NT2/D1 (cell line): ENCODE measurements around the gene CDA.
"Not testable (repeated sequence)": the region's sequence is repeated elsewhere in the genome, so short reads cannot be mapped to it uniquely, and the experiment has no call there.

ENCODE experiments used
- DNase-seq: peaks from one replicate; pipeline ENCODE4 v3.0.0-alpha.2; 2011; ENCODE audit warnings: low read depth, low spot score
- H3K27me3 ChIP-seq: 2 replicates; pipeline ENCODE4 v1.6.0; 2011; ENCODE audit warnings: mild to moderate bottlenecking; ENCODE audit not compliant: insufficient read length, insufficient read depth
- H3K36me3 ChIP-seq: 2 replicates; pipeline ENCODE4 v1.6.1; 2011; ENCODE audit warnings: mild to moderate bottlenecking, low read length, mixed read lengths; ENCODE audit not compliant: insufficient read depth, insufficient read length
- H3K4me1 ChIP-seq: 2 replicates; pipeline ENCODE4 v1.5.1; 2011; ENCODE audit not compliant: insufficient read depth, insufficient read length
- H3K4me3 ChIP-seq: 2 replicates; pipeline ENCODE4 v1.5.1; 2011; ENCODE audit warnings: low read depth; ENCODE audit not compliant: insufficient read length
- H3K9ac ChIP-seq: 2 replicates; pipeline ENCODE4 v1.6.0; 2011; ENCODE audit warnings: low read depth; ENCODE audit not compliant: insufficient read length
- H3K9me3 ChIP-seq: 2 replicates; pipeline ENCODE4 v1.5.1; 2011; ENCODE audit warnings: mild to moderate bottlenecking, low read length; ENCODE audit not compliant: insufficient read depth
- SUZ12 ChIP-seq: IDR thresholded peaks from 2 replicates; pipeline ENCODE4 v1.6.1; 2011; ENCODE audit not compliant: insufficient read length, insufficient read depth; ENCODE audit errors: extremely low read depth
- YY1 ChIP-seq: IDR thresholded peaks from 2 replicates; pipeline ENCODE4 v1.6.1; 2011; ENCODE audit not compliant: insufficient read length, insufficient read depth
- ZNF274 ChIP-seq: IDR thresholded peaks from 2 replicates; pipeline ENCODE4 v1.6.1; 2011; ENCODE audit warnings: mild to moderate bottlenecking, low read depth, low read length

CDA gene

DNA sequence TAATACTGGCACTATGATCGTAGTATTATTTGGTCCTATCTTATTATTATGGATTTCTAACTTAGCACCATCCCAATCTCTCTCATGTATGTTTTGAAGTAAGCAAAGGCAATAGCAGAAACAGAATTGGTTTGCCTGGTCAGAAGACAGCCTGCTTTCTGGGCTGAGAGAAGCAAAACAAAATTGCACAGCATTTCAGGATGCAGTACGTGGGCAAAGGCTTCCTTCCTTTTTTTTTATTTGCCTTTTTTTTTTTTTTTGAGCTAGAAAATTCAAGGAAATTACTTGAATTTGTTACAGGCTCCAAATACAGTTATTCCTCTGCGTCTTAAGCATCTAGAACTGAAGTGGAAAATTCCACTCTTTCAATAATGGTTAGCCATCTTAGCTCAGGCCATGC, 8.8 kb downstream of the CDA start:
- H3K36me3 ChIP-seq = no peaks in the 10 kb centered on the region
- no peaks in the 10 kb centered on the region for H3K9me3 ChIP-seq
- H3K27me3 ChIP-seq = no peaks in the 10 kb centered on the region
- H3K4me3 ChIP-seq = no peak overlapping the region
- no peak for TF ChIP-seq ZNF274
- TF ChIP-seq YY1 = no peak
- TF ChIP-seq SUZ12 = no peak
- no peak overlapping the region for H3K9ac ChIP-seq
- H3K4me1 ChIP-seq = no peaks in the 10 kb centered on the region
- DNase-seq = no peak

DNA sequence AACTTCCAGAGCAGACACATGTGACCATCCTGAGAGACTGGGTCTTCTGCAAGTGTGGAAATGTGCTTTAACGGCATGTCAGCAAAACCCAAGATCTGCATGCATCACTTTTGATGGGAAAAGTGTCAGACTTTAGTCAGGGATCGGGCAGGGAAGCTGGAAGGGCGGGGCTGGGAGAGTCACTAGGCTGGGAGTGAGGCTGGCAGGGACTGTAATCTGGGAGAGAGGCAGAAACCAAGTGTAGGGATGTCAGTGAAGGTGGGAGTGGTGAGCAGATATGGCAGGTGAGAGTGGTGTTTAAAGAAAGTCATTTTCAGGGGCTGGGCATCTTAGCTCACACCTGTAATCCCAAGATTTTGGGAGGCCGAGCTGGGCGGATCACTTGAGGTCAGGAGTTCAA, 11.3 kb downstream of the CDA start:
- Histone ChIP-seq H3K4me3 (no peak overlapping the region), H3K27me3 (no peaks in the 10 kb centered on the region), H3K36me3 (no peaks in the 10 kb centered on the region), H3K9me3 (0 out of 2 replicates have a peak, but pooled peaks cover 9% of the 10 kb centered on the region), H3K4me1 (no peaks in the 10 kb centered on the region), H3K9ac (no peak overlapping the region)
- no peak for TF ChIP-seq ZNF274
- DNase-seq = no peak

DNA sequence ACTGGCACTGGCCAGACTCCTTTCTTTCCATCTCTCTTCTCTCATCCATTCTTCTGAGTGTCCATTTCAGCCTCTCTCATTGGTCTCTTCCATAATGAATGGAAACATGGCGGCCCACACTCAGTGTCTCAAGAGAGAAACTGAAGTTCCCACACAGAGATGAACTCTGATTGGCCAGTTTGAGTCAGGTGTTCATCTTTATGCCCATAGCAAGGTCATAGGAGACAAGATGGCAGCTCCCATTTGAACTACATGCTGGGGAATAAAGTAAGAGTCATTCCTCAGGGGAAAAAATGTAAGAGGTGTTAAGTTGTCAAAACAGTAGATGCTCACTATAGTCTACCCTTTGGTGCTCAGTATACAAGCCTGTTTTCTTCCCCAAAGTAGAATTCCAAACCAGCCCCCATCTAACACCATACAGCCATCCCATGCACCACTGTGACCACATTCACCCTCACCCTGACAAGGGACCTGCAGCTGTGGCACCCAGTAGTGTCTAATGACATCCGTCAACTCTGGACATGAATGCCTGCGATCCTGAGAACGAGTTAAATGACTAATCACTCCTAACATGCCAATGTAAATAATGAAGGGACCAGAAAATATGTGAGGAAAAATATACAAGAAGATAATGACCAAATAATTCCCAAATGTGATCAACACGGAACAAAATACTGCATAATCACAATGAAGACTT, 12.4 kb downstream of the CDA start:
- Histone ChIP-seq H3K9me3 (0 out of 2 replicates have a peak, but pooled peaks cover 9% of the 10 kb centered on the region), H3K4me3 (no peak overlapping the region), H3K27me3 (no peaks in the 10 kb centered on the region), H3K4me1 (no peaks in the 10 kb centered on the region), H3K36me3 (no peaks in the 10 kb centered on the region), H3K9ac (no peak overlapping the region)
- no peak for DNase-seq
- TF ChIP-seq ZNF274 (no peak), SUZ12 (no peak), YY1 (no peak)

DNA sequence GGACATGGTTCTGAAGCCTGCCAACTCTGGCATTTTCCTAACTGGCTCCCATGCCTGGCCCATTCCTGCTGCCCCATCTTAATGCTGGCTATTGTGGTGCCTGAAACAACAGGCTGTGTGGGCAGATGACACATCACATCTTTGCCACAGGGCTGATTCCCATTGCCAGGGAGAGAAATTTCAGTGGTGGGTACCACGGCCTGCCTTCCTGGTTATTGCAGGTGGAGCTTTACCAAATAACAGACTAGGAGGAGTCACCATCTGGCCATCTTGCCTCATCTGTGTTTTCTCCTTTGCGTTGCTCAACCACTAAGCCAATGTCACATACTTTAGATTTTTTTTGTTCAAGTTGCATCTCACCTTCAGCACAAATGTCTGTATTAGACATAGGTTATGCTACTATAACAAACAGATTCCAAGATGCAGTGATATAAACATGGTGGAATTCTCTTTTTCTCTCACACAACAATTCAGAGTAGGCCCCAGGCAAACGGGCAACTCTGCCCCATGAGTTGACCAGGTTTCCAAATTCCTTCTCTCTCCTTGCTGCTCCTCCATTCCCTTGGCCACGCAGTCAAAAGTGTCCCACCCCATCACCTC, 14.1 kb downstream of the CDA start:
- Histone ChIP-seq H3K4me1 (no peaks in the 10 kb centered on the region), H3K27me3 (no peaks in the 10 kb centered on the region), H3K9ac (no peak overlapping the region), H3K9me3 (0 out of 2 replicates have a peak, but pooled peaks cover 9% of the 10 kb centered on the region), H3K4me3 (no peak overlapping the region), H3K36me3 (no peaks in the 10 kb centered on the region)
- TF ChIP-seq ZNF274 (no peak), YY1 (no peak), SUZ12 (no peak)
- DNase-seq = no peak

DNA sequence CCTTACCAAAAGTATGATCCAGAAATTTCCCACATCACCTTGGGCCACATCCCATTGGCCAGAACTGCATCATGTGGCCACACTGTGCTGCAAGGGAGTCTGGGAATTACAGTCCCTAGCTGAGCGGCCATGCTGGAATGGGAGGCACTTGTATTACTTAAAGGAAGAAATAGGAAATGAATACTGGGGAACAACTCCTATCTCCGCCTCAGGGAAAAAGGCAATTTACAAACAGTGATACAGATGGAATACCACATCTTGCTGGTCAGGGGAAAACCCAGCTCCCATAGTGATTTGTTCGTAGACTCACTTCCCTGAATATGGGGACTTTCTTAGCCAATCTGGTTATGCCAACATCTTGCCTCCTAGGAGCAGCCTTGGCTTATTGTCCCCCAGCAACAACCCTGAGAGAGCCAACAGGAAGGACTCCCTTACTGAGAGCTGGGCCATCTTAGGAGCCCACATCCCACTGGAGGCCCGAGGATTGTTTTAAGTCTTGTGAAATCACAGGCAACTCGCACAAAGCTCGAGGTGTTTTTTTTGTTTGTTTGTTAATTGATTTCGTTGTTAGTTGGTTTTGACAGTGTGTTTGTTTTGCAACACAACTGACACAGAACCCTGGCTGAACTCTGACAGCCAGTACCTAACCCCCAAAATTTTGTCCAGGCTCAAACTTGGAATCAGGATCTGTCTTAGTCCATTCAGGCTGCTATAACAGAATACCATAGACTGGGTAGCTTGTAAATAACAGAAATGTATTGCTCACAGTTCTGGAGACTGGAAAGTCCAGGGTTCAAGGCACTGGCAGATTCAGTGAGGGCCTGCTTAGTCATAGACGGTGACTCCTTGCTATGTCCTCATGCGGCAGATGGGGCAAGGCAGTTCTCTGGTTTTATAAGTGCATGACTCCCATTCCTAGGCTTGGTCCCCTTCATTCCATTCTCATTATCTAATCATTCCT, 14.9 kb downstream of the CDA start:
- H3K4me1 ChIP-seq = no peaks in the 10 kb centered on the region
- no peak overlapping the region for H3K9ac ChIP-seq

DNA sequence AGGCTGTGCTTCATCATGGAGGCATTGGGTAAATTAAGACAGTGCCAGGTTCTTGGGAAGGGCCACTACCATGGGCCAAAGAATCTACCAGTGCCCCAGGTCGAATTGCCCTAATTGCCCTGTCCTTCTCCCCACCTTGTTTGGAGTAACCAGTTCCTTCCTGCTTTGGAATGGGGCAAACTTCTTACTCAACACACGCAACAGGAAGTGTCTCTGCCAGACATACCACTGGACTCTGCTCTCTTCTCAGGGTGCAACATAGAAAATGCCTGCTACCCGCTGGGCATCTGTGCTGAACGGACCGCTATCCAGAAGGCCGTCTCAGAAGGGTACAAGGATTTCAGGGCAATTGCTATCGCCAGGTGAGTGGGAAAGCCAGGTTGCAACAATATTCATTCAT, 15.8 kb downstream of the CDA start:
- no peak overlapping the region for H3K9ac ChIP-seq
- TF ChIP-seq ZNF274 (no peak), YY1 (no peak), SUZ12 (no peak)
- DNase-seq = no peak

More for the DNA sequence above, 14.9 kb downstream of the CDA start:
- Histone ChIP-seq H3K27me3 (no peaks in the 10 kb centered on the region), H3K9me3 (0 out of 2 replicates have a peak, but pooled peaks cover 9% of the 10 kb centered on the region), H3K36me3 (no peaks in the 10 kb centered on the region), H3K4me3 (no peak overlapping the region)
- TF ChIP-seq SUZ12 = no peak
- TF ChIP-seq YY1 = no peak
- TF ChIP-seq ZNF274 = no peak
- no peak for DNase-seq

DNA sequence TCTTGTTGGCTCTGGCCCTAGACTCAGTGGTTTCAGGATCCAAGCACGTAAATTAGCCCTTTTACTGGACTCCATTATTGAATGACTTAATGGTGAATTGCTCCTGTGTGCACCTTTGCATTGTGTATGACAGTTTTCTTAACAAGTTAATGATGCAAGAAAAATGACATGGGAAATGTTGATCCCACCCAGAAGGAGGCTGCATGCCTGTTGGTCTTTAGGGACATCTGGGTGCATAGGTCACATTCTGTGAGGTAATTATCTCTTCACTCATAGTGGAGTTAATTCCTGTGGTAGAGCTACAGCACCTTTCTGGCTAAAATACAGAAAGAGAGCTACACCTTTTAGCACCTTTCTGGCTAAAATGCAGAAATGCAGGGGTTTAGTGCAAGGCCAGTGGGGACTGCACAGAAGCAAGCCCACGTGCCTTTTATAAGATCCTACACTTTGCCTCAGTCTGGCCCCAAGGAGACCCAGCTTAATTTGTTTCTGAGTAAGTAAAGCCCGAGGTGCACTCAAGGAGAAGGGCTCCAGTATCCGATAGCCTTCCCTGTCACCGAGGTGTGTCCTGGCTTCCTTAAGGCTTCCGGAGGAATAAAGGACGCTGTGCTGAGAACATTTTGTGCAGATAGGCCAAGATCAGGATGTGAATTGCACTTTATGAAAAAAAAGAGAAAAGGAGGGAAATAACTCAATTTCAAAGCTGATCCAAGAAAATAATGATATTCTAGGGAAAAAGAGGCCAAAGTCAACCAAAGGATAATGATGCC, 18.1 kb downstream of the CDA start:
- DNase-seq, H3K27me3 ChIP-seq, H3K9ac ChIP-seq, H3K4me1 ChIP-seq, H3K4me3 ChIP-seq, H3K36me3 ChIP-seq, H3K9me3 ChIP-seq: not testable (repeated sequence)

More for the DNA sequence above, 15.8 kb downstream of the CDA start:
- H3K4me3 ChIP-seq = no peak overlapping the region
- H3K9me3 ChIP-seq = 0 out of 2 replicates have a peak, but pooled peaks cover 9% of the 10 kb centered on the region
- H3K36me3 ChIP-seq = no peaks in the 10 kb centered on the region
- H3K27me3 ChIP-seq = no peaks in the 10 kb centered on the region
- peaks cover 3% of the 10 kb centered on the region for H3K4me1 ChIP-seq
